ENCODE measurements around the gene PRKAA1. TPM values are rescaled to one million over a fixed set of nuclear protein-coding genes. Genes with fewer than 3 reads are reported as not detected.
"Not testable (repeated sequence)": the region's sequence is repeated elsewhere in the genome, so short reads cannot be mapped to it uniquely, and the experiment has no call there.

PRKAA1 gene
- total RNA-seq, 2 experiments from 2014 or later: 71.3 to 84.1 TPM

- POLR2A ChIA-PET: no interaction called here
- DNase-seq: no peak
- H3K27ac Mint-ChIP-seq: peak overlapping the region; percentile 44
- peak overlapping the region; percentile 94 for H3K4me3 Mint-ChIP-seq
- peaks cover 78% of the 10 kb centered on the region for H3K36me3 Mint-ChIP-seq (ENCODE audit: low read depth)
- H3K27me3 Mint-ChIP-seq: no peaks in the 10 kb centered on the region
- no peaks in the 10 kb centered on the region for H3K9me3 Mint-ChIP-seq
- CTCF ChIA-PET: interaction anchor here (1.5 to 2.5 kb wide), 3 partner anchors 10 to 33 kb away, joined by 3 to 9 read pairs (median 5); partner anchors contain the start of genes CARD6 and PRKAA1
- peaks cover 62% of the 10 kb centered on the region for H3K4me1 Mint-ChIP-seq
Measured at GRCh38 chr5:40831346-40832210, 33.4 kb upstream of the PRKAA1 start.

GRCh38 chr5:40829748-40830533 lies 31.8 kb upstream of the PRKAA1 start:
- Mint-ChIP-seq H3K9me3 (no peaks in the 10 kb centered on the region), H3K36me3 (ENCODE audit: low read depth) (peaks cover 84% of the 10 kb centered on the region), H3K27me3 (no peaks in the 10 kb centered on the region), H3K27ac (no peak overlapping the region), H3K4me3 (no peak overlapping the region), H3K4me1 (peaks cover 49% of the 10 kb centered on the region)
- ChIA-PET CTCF (interaction anchor here (0.6 kb wide), 1 partner anchor 32 kb away, joined by 3 read pairs; no protein-coding TSS in a partner anchor), POLR2A (no interaction called here)
- DNase-seq: no peak

- H3K27me3 Mint-ChIP-seq: no peaks in the 10 kb centered on the region
- H3K27ac Mint-ChIP-seq: no peak overlapping the region
- peaks cover 46% of the 10 kb centered on the region for H3K4me1 Mint-ChIP-seq
- no peak for DNase-seq
- H3K9me3 Mint-ChIP-seq: no peaks in the 10 kb centered on the region
- ChIA-PET POLR2A (no interaction called here), CTCF (interaction anchor here (2.5 kb wide), 1 partner anchor 21 kb away, joined by 7 read pairs; no protein-coding TSS in a partner anchor)
- H3K36me3 Mint-ChIP-seq (ENCODE audit: low read depth): peaks cover 76% of the 10 kb centered on the region
- no peak overlapping the region for H3K4me3 Mint-ChIP-seq
Measured at GRCh38 chr5:40828690-40829661, 30.8 kb upstream of the PRKAA1 start.

- no peaks in the 10 kb centered on the region for H3K27me3 Mint-ChIP-seq
- H3K4me3 Mint-ChIP-seq: no peak overlapping the region
- peaks cover 38% of the 10 kb centered on the region for H3K4me1 Mint-ChIP-seq
- peaks cover 67% of the 10 kb centered on the region for H3K36me3 Mint-ChIP-seq (ENCODE audit: low read depth)
- no peaks in the 10 kb centered on the region for H3K9me3 Mint-ChIP-seq
- CTCF ChIA-PET: interaction anchor here (2.5 kb wide), 1 partner anchor 20 kb away, joined by 7 read pairs; no protein-coding TSS in a partner anchor
- POLR2A ChIA-PET: no interaction called here
- H3K27ac Mint-ChIP-seq: no peak overlapping the region
- DNase-seq: no peak
Measured at GRCh38 chr5:40828021-40828631, 30.0 kb upstream of the PRKAA1 start.

GRCh38 chr5:40827188-40827977 lies 29.2 kb upstream of the PRKAA1 start:
- no peaks in the 10 kb centered on the region for H3K9me3 Mint-ChIP-seq
- H3K27ac Mint-ChIP-seq: peak overlapping the region; percentile 62
- no peak for DNase-seq
- ChIA-PET CTCF (interaction anchor here (2.5 kb wide), 1 partner anchor 19 kb away, joined by 7 read pairs; no protein-coding TSS in a partner anchor), POLR2A (no interaction called here)
- no peaks in the 10 kb centered on the region for H3K27me3 Mint-ChIP-seq
- H3K4me3 Mint-ChIP-seq: no peak overlapping the region
- H3K36me3 Mint-ChIP-seq (ENCODE audit: low read depth): peaks cover 60% of the 10 kb centered on the region
- peaks cover 31% of the 10 kb centered on the region for H3K4me1 Mint-ChIP-seq

GRCh38 chr5:40826489-40827187 lies 28.5 kb upstream of the PRKAA1 start:
- ChIA-PET CTCF (interaction anchor here (2.5 kb wide), 1 partner anchor 19 kb away, joined by 7 read pairs; no protein-coding TSS in a partner anchor), POLR2A (no interaction called here)
- Mint-ChIP-seq H3K4me3 (no peak overlapping the region), H3K27me3 (no peaks in the 10 kb centered on the region), H3K36me3 (ENCODE audit: low read depth) (peaks cover 55% of the 10 kb centered on the region), H3K9me3 (no peaks in the 10 kb centered on the region), H3K27ac (no peak overlapping the region), H3K4me1 (peaks cover 24% of the 10 kb centered on the region)
- DNase-seq: no peak

GRCh38 chr5:40825461-40826043 lies 27.4 kb upstream of the PRKAA1 start:
- not testable (repeated sequence) for H3K27me3 Mint-ChIP-seq, DNase-seq, H3K4me3 Mint-ChIP-seq, H3K27ac Mint-ChIP-seq, H3K9me3 Mint-ChIP-seq
- POLR2A ChIA-PET: interaction anchor here (0.7 kb wide), 1 partner anchor 56 kb away, joined by 3 read pairs; no protein-coding TSS in a partner anchor
- H3K4me1 Mint-ChIP-seq: peaks cover 14% of the 10 kb centered on the region
- H3K36me3 Mint-ChIP-seq (ENCODE audit: low read depth): peaks cover 46% of the 10 kb centered on the region
- CTCF ChIA-PET: interaction anchor here (0.8 to 1.3 kb wide), 3 partner anchors 10 to 27 kb away, joined by 3 to 4 read pairs (median 3); no protein-coding TSS in a partner anchor

GRCh38 chr5:40823459-40823858 lies 25.3 kb upstream of the PRKAA1 start:
- no peak overlapping the region for H3K27ac Mint-ChIP-seq
- no peak for DNase-seq
- no peak overlapping the region for H3K4me3 Mint-ChIP-seq
- no peaks in the 10 kb centered on the region for H3K27me3 Mint-ChIP-seq
- peaks cover 27% of the 10 kb centered on the region for H3K36me3 Mint-ChIP-seq (ENCODE audit: low read depth)
- ChIA-PET POLR2A (no interaction called here), CTCF (interaction anchor here (1.7 to 2.0 kb wide), 2 partner anchors 15 to 21 kb away, joined by 4 to 5 read pairs; no protein-coding TSS in a partner anchor)
- H3K9me3 Mint-ChIP-seq: no peaks in the 10 kb centered on the region
- H3K4me1 Mint-ChIP-seq: no peaks in the 10 kb centered on the region

- no peaks in the 10 kb centered on the region for H3K9me3 Mint-ChIP-seq
- H3K27me3 Mint-ChIP-seq: no peaks in the 10 kb centered on the region
- H3K4me1 Mint-ChIP-seq: peaks cover 6% of the 10 kb centered on the region
- ChIA-PET CTCF (interaction anchor here (0.6 kb wide), 1 partner anchor 35 kb away, joined by 3 read pairs; no protein-coding TSS in a partner anchor), POLR2A (no interaction called here)
- H3K36me3 Mint-ChIP-seq (ENCODE audit: low read depth): no peaks in the 10 kb centered on the region
- no peak for DNase-seq
- H3K4me3 Mint-ChIP-seq: no peak overlapping the region
- no peak overlapping the region for H3K27ac Mint-ChIP-seq
Measured at GRCh38 chr5:40813698-40814281, 15.6 kb upstream of the PRKAA1 start.

GRCh38 chr5:40812125-40812524 lies 14.0 kb upstream of the PRKAA1 start:
- H3K9me3 Mint-ChIP-seq: no peaks in the 10 kb centered on the region
- H3K4me3 Mint-ChIP-seq: no peak overlapping the region
- no peak for DNase-seq
- ChIA-PET POLR2A (no interaction called here), CTCF (interaction anchor here (1.5 kb wide), 1 partner anchor 9 kb away, joined by 5 read pairs; no protein-coding TSS in a partner anchor)
- no peaks in the 10 kb centered on the region for H3K27me3 Mint-ChIP-seq
- no peaks in the 10 kb centered on the region for H3K36me3 Mint-ChIP-seq (ENCODE audit: low read depth)
- H3K27ac Mint-ChIP-seq: no peak overlapping the region
- peaks cover 15% of the 10 kb centered on the region for H3K4me1 Mint-ChIP-seq

Measured in activated CD4-positive, alpha-beta T cell treated with anti-CD3 and anti-CD28 coated beads, Interleukin-2, amount 10 ng/mL, durations not matched to agents 7 days and 5 days (primary cell).